H1 (cell line): Measurements from ENCODE around the gene LRTM1.

Experiments
- BRCA1 ChIP-seq: IDR thresholded peaks from 2 replicates; pipeline ENCODE4 v1.6.1; 2012; ENCODE audit warnings: low read depth, low read length, improper control_type of control experiment
- CBX5 ChIP-seq: fragments of 300-800, 300-1000 bp; sonication (generic); IDR thresholded peaks from 2 replicates; pipeline ENCODE4 v1.7.1; 2016; ENCODE audit warnings: antibody characterized with exemption, low read length, low read depth
- CHD2 ChIP-seq: IDR thresholded peaks from 2 replicates; pipeline ENCODE4 v1.6.1; 2012; ENCODE audit warnings: low read length, improper control_type of control experiment
- CTCF ChIP-seq, 3 experiments: IDR thresholded peaks; 1 replicate in 2 of 3; 2 replicates in 1 of 3; pipeline versions ENCODE4 v1.5.1 to v1.6.1; 2011; ENCODE audit warnings: low read length in 3 of 3, mild to moderate bottlenecking in 3 of 3, inconsistent platforms in 2 of 3, low read depth in 1 of 3, moderate library complexity in 1 of 3; ENCODE audit not compliant: insufficient read depth in 1 of 3; ENCODE audit errors: control extremely low read depth in 1 of 3
- EP300 ChIP-seq, 2 experiments: IDR thresholded peaks; 1 replicate in 1 of 2; 2 replicates in 1 of 2; pipeline ENCODE4 v1.6.1; 2011 to 2012; ENCODE audit warnings: low read depth in 2 of 2, low read length in 2 of 2, mild to moderate bottlenecking in 2 of 2, borderline replicate concordance in 1 of 2, inconsistent platforms in 1 of 2, moderate library complexity in 1 of 2
- POLR2A ChIP-seq, 2 experiments: IDR thresholded peaks; 1 replicate in 1 of 2; 2 replicates in 1 of 2; pipeline ENCODE4 v1.6.1; 2011; ENCODE audit warnings: low read depth in 2 of 2, low read length in 2 of 2, mild to moderate bottlenecking in 2 of 2; ENCODE audit errors: control extremely low read depth in 1 of 2
- POLR2AphosphoS5 ChIP-seq: IDR thresholded peaks from 2 replicates; pipeline ENCODE4 v1.6.1; 2011; ENCODE audit warnings: low read depth, low read length
- SIN3A ChIP-seq, 2 experiments: IDR thresholded peaks in 1 of 2; conservative IDR thresholded peaks in 1 of 2; 2 replicates each; pipeline ENCODE4 v1.6.1; 2011 to 2012; ENCODE audit warnings: low read length in 2 of 2, improper control_type of control experiment in 1 of 2, low read depth in 1 of 2, mild to moderate bottlenecking in 1 of 2
- YY1 ChIP-seq: IDR thresholded peaks from 2 replicates; pipeline ENCODE4 v1.6.1; 2011; ENCODE audit warnings: low read depth, mild to moderate bottlenecking, low read length
- ZNF274 ChIP-seq: IDR thresholded peaks from 2 replicates; pipeline ENCODE4 v1.7.0; 2012; ENCODE audit warnings: low read length, borderline replicate concordance; ENCODE audit errors: extremely low read depth
- TF ChIP-seq, protein P1 (sequence below): IDR thresholded peaks from 2 replicates; pipeline ENCODE4 v1.6.1; 2011; ENCODE audit warnings: low read depth, mild to moderate bottlenecking, low read length; ENCODE audit not compliant: insufficient read depth

GRCh38 chr3:54888873-54889272 is 39.0 kb downstream of the LRTM1 start:
- TF ChIP-seq CTCF (IDR thresholded peaks at IDR 0.05; ENCODE audit: control extremely low read depth in 1 of 3, insufficient read depth in 1 of 3, low read depth in 1 of 3, low read length in 3 of 3) (no peak), POLR2A (IDR thresholded peaks at IDR 0.05; ENCODE audit: control extremely low read depth in 1 of 2, low read depth in 2 of 2, low read length in 2 of 2) (no peak), CBX5 (no peak), BRCA1 (no peak), ZNF274 (no peak), SIN3A (conservative IDR thresholded peaks at IDR 0.05 in 1 of 2, IDR thresholded peaks at IDR 0.05 in 1 of 2; ENCODE audit: low read depth in 1 of 2, low read length in 2 of 2) (no peak), POLR2AphosphoS5 (no peak), YY1 (no peak), EP300 (IDR thresholded peaks at IDR 0.05; ENCODE audit: borderline replicate concordance in 1 of 2, low read depth in 2 of 2, low read length in 2 of 2) (no peak), CHD2 (no peak)
- TF ChIP-seq, protein P1, sequence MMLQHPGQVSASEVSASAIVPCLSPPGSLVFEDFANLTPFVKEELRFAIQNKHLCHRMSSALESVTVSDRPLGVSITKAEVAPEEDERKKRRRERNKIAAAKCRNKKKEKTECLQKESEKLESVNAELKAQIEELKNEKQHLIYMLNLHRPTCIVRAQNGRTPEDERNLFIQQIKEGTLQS = no peak
